Ishikawa (cell line): Measurements from ENCODE around the gene PPP1CA.

Source experiments
- EP300 ChIP-seq: IDR thresholded peaks from 2 replicates; pipeline ENCODE4 v1.6.1; 2012; ENCODE audit warnings: borderline replicate concordance
- NFIC ChIP-seq: IDR thresholded peaks from 2 replicates; pipeline ENCODE4 v1.6.1; 2012
- USF1 ChIP-seq: IDR thresholded peaks from 2 replicates; pipeline ENCODE4 v1.6.1; 2012
- ZBTB7A ChIP-seq: IDR thresholded peaks from 2 replicates; pipeline ENCODE4 v1.6.1; 2012; ENCODE audit warnings: low read depth

- no peak for TF ChIP-seq USF1
- TF ChIP-seq EP300, result no peak
- TF ChIP-seq ZBTB7A, result no peak
- no peak for TF ChIP-seq NFIC
Measured at GRCh38 chr11:67351275-67352005, 50.2 kb downstream of the PPP1CA start.
